T-helper 9 cell (primary cell): ENCODE data around the gene ZNF205.
"Not testable (repeated sequence)": the region's sequence is repeated elsewhere in the genome, so short reads cannot be mapped to it uniquely, and the experiment has no call there.

Experiments used
- DNase-seq: peaks from one replicate; pipeline ENCODE4 v3.0.0-alpha.2; 2020
- total RNA-seq, 2 donors: gene quantifications; one replicate each; lab custom pipeline; 2026; lab: John Stamatoyannopoulos, UW

Gene ZNF205
- total RNA-seq: 0.07 to 0.24 reads per million in 2 donors

DNA sequence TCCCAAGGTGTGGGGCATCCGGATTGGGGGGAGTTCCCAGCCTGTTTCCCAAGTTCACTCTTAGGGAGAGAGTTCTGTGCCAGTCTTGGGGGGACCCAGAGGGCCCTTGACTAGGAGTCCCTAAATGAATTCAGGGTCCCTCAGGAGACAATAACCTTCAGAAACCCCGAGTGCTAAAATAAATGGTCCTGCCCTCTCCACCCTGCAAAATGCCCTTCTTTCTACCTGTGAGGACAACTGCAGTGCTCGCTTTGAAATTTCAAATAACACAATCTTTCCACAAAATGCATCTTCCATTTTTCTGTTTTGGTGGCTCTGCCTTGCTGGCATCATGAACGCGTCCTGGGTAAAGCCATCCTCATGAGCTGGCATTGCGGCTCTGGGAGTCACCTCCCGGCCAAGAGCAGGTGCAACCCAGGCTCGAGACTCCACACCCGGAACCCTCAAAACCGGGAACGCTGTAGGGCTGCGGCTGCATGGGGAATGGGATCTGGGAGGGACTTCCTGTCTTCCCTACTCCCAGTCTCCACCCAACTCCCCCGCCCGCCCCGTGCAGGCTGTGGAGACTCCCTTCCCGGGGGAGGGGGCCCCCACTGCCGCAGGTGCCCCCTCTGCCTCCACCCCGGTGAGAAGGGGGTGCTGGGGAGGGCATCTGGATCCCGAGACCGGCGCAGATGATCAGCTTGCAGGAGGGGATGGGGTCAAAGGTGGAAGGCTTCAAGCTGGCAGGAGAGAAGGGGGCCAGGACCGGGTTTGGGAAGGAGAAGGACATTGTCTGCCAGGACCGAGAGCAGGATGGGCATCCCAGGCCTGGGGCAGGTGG, at the start of gene ZNF205:
TSS of gene ZNF205 (plus strand) at position 529 of the 823 bp plus-strand sequence. CDS start 845 bp downstream, outside the sequence.
- DNase-seq: no peak

DNA sequence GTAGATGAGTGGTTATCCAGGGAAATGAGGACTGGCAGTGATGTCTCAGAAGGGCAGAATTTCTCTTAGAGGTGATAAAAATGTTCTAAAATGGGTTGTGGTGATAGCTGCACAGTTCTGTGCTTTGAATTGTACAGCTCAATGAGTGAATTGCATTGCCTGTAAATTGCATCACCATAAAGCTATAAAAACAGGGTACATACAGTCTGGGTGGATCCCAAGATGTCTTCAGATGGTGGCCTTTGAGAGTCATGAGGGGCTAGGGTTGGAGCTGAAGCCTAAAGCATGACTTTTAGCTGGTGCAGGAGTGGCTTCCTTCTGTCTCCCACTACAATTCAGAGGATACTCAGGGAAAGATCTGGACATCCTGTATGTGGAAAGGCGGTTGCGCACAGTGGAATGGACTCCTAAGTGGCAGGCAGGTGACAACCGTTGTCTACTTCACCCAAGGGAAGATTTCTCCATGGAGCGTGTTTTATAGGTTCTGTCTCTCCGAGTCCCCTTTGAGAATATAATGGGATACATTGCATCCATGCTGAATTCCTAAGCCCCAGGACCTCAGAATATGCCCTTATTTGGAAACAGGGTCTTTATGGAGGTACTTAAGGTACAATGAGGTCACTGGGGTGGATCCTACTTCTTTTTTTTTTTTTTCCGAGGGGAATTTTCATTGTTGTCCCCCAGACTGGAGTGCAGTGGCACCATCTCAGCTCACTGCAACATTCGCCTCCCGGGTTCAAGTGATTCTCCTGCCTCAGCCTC, 48.6 kb upstream of the ZNF205 start:
- DNase-seq: no peak

GRCh38 chr16:3065069-3065741, 47.2 kb upstream of the ZNF205 start, which contains the start of gene IL32:
Gene IL32 (plus strand): TSS chr16:3065640. CDS start chr16:3065812, 172 bp downstream.
- DNase-seq: peak; percentile 58

DNA sequence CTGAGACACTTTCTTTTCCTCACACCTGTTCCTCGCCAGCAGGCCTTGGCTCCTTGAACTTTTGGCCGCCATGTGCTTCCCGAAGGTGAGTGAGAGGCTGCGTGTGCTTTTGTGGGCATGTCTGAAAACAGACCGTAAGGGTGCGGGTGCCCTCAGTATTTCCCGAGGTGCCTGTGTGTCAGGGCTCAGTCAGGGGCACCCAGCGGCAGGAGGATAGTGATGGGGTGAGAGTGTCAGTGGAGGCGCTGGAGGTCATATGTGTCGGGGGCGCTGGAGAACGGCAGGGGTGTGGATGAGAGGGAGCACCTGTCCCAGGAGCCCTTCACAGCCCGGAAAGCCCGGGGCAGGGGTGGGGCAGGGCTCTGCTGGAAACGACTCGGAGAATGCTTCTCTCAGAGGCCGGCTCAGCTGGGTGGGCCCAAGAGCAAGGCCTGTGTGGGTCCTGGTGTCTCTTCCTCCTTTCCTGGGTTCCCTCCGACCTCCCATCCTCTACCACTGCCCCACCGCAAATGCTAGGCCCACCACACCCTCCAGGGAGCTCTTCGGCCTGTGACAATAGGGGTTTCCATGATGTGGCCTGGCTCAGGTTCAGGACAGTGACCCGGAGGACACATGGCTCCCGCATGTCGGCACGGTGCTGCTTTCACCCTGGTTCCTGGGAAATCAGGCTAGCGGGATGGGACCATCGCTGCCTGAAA, 46.5 kb upstream of the ZNF205 start:
- no peak for DNase-seq

- no peak for DNase-seq
Measured at GRCh38 chr16:3066440-3066748, 46.0 kb upstream of the ZNF205 start.

DNA sequence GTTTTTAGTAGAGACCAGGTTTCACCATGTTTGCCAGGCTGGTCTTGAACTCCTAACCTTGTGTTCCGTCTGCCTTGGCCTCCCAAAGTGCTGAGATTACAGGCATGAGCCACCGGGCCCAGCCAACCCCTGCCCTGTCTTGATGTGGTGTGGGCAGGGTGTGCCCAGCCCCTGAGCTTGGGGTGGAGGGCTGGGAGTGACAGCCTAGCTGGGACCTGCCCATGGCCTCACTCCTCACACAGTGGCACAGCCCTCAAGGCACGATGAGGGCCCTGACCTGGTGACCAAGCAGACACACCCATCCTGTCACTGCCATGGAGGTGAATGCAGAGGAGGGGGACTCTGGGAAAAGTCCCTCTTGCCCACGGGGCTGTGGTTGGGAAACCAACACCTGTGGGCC, 43.9 kb upstream of the ZNF205 start:
- no peak for DNase-seq

GRCh38 chr16:3069146-3069545, 43.2 kb upstream of the ZNF205 start:
- DNase-seq: not testable (repeated sequence)

DNA sequence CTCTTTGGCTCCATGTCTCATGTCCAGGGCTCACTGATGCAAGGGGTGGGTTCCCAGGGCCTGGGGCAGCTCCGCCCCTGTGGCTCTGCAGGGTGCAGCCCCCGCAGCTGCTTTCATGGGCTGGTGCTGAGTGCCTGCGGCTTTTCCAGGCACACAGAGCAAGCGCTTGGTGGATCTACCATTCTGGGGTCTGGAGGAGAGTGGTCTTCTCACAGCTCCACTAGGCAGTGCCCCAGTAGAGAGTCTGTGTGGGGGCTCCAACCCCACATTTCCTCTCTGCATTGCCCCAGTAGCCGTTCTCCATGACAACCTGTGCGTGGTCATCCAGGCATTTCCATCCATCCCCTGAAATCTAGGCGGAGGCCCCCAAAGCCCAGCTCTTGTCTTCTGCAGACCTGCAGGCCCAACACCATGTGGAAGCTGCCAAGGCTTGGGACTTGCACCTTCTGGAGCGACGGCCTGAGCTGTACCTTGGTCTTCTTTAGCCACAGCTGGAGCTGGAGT, 41.7 kb upstream of the ZNF205 start:
- no peak for DNase-seq

DNA sequence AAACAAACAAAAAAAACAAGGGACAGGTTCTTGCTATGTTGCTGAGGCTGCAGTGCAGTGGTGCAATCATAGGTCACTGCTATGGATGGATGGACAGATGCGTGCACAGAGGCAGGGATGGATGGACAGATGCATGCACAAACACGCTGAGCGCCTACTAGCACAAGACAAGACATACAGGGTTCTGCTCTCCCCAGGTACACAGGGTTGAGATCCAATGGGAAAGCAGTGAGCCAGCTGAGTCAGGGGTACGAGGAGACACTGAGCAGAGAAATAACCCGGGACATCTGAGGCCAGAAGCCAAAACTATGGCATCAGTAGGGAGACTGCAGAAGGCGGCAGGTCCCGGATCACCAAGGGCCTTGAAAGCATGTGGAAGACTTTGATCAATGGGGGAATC, 40.7 kb upstream of the ZNF205 start:
- no peak for DNase-seq

DNA sequence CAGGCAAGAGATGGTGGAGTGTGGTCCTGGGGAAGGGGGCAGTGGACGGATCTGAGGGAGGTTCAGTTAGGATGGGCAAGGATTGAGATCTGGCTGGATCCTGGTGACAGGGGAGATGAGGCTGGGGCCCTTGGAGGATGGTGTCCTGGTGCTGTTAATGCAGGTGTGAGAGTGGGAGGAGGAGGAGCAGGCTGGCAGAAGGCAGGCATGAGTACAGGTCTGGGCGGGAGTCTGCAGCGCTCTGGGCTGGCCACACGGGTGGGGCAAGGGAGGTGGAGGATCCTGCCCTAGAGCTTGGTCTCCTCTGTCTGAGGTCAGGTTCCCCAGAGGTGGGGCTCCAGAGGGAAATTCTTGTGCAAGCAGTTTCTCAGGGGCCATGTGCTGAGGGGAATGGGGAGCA, 40.2 kb upstream of the ZNF205 start:
- not testable (repeated sequence) for DNase-seq

DNA sequence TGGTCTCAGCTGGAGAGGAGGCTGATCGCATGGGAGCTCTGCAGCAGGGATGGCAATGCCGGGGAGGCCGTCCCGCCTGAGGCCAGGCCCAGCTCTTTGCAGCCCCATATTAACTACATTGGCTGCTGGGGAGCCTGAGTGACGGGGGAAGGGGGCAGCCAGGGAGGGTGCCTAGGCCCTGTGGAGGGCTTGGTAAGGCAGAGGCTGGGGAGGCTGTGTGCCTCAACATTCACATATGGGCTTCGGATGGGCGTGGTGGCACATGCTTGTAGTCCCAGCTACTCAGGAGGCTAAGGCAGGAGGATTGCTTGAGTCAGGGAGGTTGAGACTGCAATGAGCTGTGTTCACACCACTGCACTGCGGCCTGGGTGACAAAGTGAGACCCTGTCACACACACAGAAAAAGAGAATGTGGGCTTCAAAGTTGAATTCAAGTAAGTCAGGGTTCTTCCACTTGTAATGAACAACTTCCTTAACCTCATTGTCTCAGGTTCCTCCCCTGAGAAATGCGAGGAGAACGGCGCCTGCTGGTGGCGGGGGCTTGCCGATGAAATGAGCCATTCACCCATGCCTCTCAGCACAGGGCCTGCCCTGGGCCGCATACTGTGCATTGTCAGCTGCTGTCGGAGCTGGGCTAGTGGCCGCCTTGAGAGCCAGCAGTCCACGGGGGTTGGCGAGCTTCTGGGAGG, 39.7 kb upstream of the ZNF205 start:
- not testable (repeated sequence) for DNase-seq

- DNase-seq: no peak
Measured at GRCh38 chr16:3073448-3073847, 38.9 kb upstream of the ZNF205 start.

GRCh38 chr16:3074860-3075522, 37.4 kb upstream of the ZNF205 start:
- DNase-seq: peak; percentile 71

GRCh38 chr16:3075523-3075915, 36.9 kb upstream of the ZNF205 start:
- DNase-seq: no peak

- not testable (repeated sequence) for DNase-seq
Measured at GRCh38 chr16:3075946-3076345, 36.4 kb upstream of the ZNF205 start.

DNA sequence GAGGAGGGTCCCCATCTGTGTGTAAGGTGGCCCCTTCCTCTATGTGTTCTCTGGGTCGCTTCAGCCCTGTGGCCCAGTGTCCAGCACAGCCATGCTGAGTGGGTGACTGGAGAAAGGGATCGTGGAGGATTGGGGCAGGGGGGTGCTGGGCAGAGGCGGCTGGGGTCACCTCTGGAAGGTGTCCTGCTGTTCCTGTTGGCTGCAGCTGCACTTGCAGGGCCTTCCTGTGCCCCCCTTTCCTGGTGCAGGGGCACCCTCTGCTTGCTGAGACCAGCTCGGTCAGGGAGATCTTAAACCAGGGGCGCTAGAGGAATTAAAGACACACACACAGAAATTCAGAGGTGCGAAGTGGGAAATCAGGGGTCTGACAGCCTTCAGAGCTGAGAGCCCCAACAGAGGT, 35.8 kb upstream of the ZNF205 start:
- no peak for DNase-seq

DNA sequence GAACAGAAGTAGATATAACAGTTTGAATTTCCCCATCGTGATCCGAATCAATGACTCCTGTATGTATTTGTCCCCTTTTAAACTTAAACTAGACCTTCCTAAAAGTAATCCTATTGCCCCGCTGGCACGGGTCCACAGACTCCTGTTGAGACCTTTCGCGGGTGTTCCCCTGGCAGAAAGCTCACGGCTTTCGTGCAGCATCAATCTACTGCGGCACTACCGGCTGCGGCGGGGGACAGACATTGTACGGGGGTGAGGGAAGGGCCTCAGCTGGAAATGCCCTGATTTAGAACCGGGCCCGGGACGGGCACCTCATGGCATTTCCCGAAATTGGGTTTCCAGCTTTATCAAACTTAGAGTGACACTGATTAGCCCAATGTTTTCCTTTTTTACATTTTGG, 32.4 kb upstream of the ZNF205 start:
- no peak for DNase-seq

GRCh38 chr16:3081957-3082356, 30.4 kb upstream of the ZNF205 start:
- not testable (repeated sequence) for DNase-seq

DNA sequence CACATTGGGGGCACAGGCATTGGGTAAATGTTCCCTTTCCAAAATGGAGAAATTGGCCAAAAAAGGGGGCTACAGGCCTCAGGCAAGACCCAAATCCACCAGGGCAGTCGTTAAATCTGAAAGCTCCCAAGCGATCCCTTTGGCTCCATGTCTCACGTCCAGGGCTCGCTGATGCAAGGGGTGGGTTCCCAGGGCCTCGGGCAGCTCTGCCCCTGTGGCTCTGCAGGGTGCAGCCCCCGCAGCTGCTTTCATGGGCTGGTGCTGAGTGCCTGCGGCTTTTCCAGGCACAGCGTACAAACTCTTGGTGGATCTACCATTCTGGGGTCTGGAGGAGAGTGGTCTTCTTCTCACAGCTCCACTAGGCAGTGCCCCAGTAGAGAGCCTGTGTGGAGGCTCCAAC, 29.0 kb upstream of the ZNF205 start:
- not testable (repeated sequence) for DNase-seq

- DNase-seq: no peak
Measured at GRCh38 chr16:3084491-3084890, 27.9 kb upstream of the ZNF205 start.

DNA sequence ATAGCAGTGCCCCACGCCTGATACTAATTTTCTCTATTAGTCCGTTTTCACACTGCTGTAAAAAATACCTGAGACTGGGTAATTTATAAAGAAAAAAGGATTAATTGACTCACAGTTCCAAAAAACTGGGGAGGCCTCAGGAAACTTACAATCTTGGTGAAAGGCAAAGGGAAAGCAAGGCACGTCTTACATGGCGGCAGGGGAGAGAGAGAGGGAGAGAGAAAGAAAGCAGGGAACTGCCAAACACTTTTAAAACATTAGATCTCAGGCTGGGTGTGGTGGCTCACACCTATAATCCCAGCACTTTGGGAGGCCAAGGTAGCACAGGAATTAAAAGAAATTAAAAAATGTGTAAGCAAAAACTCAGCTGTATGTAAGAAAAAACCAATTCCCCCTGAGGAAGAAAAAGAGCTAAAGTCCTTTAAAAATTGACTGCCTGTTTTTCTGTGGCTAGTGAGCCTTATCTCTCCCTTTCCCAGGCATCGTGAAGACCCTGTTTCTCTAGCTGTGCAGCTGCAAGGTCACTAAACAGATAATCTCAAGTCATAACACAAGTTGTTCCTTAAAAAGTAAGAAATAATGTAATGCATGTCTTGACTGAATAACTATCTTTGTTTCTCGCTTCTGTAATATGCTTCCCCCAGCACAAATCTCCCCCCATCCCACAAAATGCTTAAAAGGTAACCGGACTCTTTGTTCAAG, 27.3 kb upstream of the ZNF205 start:
- no peak for DNase-seq
